ENCODE measurements around the gene ERBB3. TPM values are rescaled to one million over a fixed set of nuclear protein-coding genes. Genes with fewer than 3 reads are reported as not detected.

Gene ERBB3
- total RNA-seq, 1 experiment from 2014 or later, result 56.5 TPM

- H3K79me1 ChIP-seq (ENCODE audit: insufficient read depth, low read depth, low read length, poor library complexity, severe bottlenecking), result no peaks in the 10 kb centered on the region
- no peak overlapping the region for H2BK20ac ChIP-seq (ENCODE audit: low read depth, low read length, poor library complexity, severe bottlenecking)
- H3K4me1 ChIP-seq (ENCODE audit: insufficient read depth, low read length), result peaks cover 8% of the 10 kb centered on the region; the same call in 1 of the 2 replicates
- H3K18ac ChIP-seq (ENCODE audit: insufficient read length, low read depth, low read length), result no peak overlapping the region
- no peak overlapping the region for H4K8ac ChIP-seq (replicated peaks; ENCODE audit: insufficient read length, low read depth, low read length)
- H3K27ac ChIP-seq (ENCODE audit: insufficient read length, low read depth, low read length), result no peak overlapping the region
- no peak overlapping the region for H2BK120ac ChIP-seq (ENCODE audit: low read depth, low read length, poor library complexity, severe bottlenecking)
- H4K5ac ChIP-seq (ENCODE audit: insufficient read length, low read depth, low read length), result no peak overlapping the region
- H3K79me2 ChIP-seq (ENCODE audit: insufficient read depth, low read length), result peaks cover 17% of the 10 kb centered on the region; the same call in 1 of the 2 replicates
- no peaks in the 10 kb centered on the region; the same call in 1 of the 2 replicates for H3K27me3 Mint-ChIP-seq (ENCODE audit: low read depth)
- peaks cover 22 to 27% of the 10 kb centered on the region in 2 experiments for H3K4me1 Mint-ChIP-seq
- no peak overlapping the region for H3K56ac ChIP-seq (ENCODE audit: insufficient read length, low read depth, low read length)
- no peak overlapping the region for H3T11ph ChIP-seq (ENCODE audit: low read length)
- no CpG with 5 or more reads among the region's 2 CpGs for WGBS (ENCODE audit: extremely low coverage, insufficient read length, low lambda C conversion rate)
- DNase-seq, result no peak
- peak overlapping the region in 1 of 3 experiments; percentile 100; a peak in 3 of 7 replicates for H3K27ac Mint-ChIP-seq
- no peak overlapping the region for H2AFZ ChIP-seq (ENCODE audit: low read length)
- no peak overlapping the region for H4K91ac ChIP-seq (ENCODE audit: insufficient read length, low read depth, low read length)
- H3K36me3 Mint-ChIP-seq (ENCODE audit: insufficient read depth in 1 of 3, low read depth in 3 of 3), result peaks cover 42 to 84% (median 68%) of the 10 kb centered on the region in 3 experiments
- peak overlapping the region; percentile 78 for H3K9ac ChIP-seq (ENCODE audit: extremely low read depth, insufficient read length, low read length)
- H2BK15ac ChIP-seq (ENCODE audit: low read depth, low read length), result no peak overlapping the region
- no peaks in the 10 kb centered on the region for H3K27me3 ChIP-seq (ENCODE audit: insufficient read depth, low read length)
- peaks cover 0 to 3% of the 10 kb centered on the region in 2 experiments; a peak in 1 of 5 replicates for H3K9me3 Mint-ChIP-seq
- no peak overlapping the region for H2BK5ac ChIP-seq (ENCODE audit: insufficient read length, low read length)
- peak overlapping the region; percentile 95 to 100 for H3K4me3 Mint-ChIP-seq
- TF ChIP-seq CTCF (conservative IDR thresholded peaks at IDR 0.05), result no peak
- no peak overlapping the region for H2AK5ac ChIP-seq (ENCODE audit: insufficient read length, low read length)
- peak overlapping the region; percentile 81 for H3K4me2 ChIP-seq (ENCODE audit: insufficient read depth, insufficient read length, low read length)
- no peak overlapping the region for H3K14ac ChIP-seq (ENCODE audit: insufficient read depth, low read length)
- no peak overlapping the region for H3K23ac ChIP-seq (ENCODE audit: insufficient read length, low read depth, low read length)
- peaks cover 8% of the 10 kb centered on the region for H3K23me2 ChIP-seq (ENCODE audit: insufficient read length, low read depth, low read length, poor library complexity, severe bottlenecking)
- H2BK12ac ChIP-seq (ENCODE audit: insufficient read length, low read depth, low read length), result no peak overlapping the region
- no peak overlapping the region for H3K4ac ChIP-seq (ENCODE audit: low read depth, low read length)
- no peaks in the 10 kb centered on the region for H3K9me3 ChIP-seq (ENCODE audit: control insufficient read depth, low read depth, low read length)
- H4K20me1 ChIP-seq (ENCODE audit: control insufficient read depth, insufficient read depth, insufficient read length), result no peaks in the 10 kb centered on the region
These were observed 25.6 kb downstream of the ERBB3 start for GRCh38 chr12:56105609-56105902.
